H1 (cell line): Measurements from ENCODE around the gene BICRAL. TPM values are rescaled to one million over a fixed set of nuclear protein-coding genes. Genes with fewer than 3 reads are reported as not detected.
A peak's percentile ranks its signal among the peaks of the same experiment; 100 is the strongest.

Source experiments
- CTCF ChIA-PET: fragments of 300-600 bp; sonication (Branson Sonifier 250); formaldehyde crosslinking; loops from one replicate; lab custom pipeline; 2021; ENCODE audit not compliant: partially characterized antibody; lab: Charles Lee
- POLR2A ChIA-PET: fragments of 300-600 bp; sonication (Branson Sonifier 250); formaldehyde crosslinking; loops from one replicate; lab custom pipeline; 2021; ENCODE audit warnings: inconsistent platforms; ENCODE audit not compliant: partially characterized antibody; lab: Charles Lee
- DNase-seq, 2 experiments: peaks; one replicate each; pipeline versions ENCODE4 v3.0.0 to v3.0.0-alpha.2; 2010 to 2022; ENCODE audit warnings: low spot score in 2 of 2, low read depth in 1 of 2, mixed read lengths in 1 of 2
- FAIRE-seq: peaks from 2 replicates; lab custom pipeline; 2011; peaks lifted over from hg19 to GRCh38; lab: Jason Lieb, UNC
- H2AFZ ChIP-seq: 2 replicates; pipeline ENCODE4 v1.8.1; 2012; ENCODE audit warnings: low read length, inconsistent platforms
- H2AK5ac ChIP-seq: 2 replicates; pipeline ENCODE4 v1.6.1; 2013; ENCODE audit warnings: low read depth, low read length
- H2BK120ac ChIP-seq: replicated peaks from 2 replicates; pipeline ENCODE3; 2013; ENCODE audit warnings: low read depth, low read length, inconsistent platforms
- H2BK12ac ChIP-seq: 2 replicates; pipeline ENCODE4 v1.6.1; 2013; ENCODE audit warnings: low read depth, low read length
- H2BK15ac ChIP-seq: 2 replicates; pipeline ENCODE4 v1.6.1; 2013; ENCODE audit warnings: low read length
- H2BK20ac ChIP-seq: 2 replicates; pipeline ENCODE4 v1.6.1; 2013; ENCODE audit warnings: low read length
- H2BK5ac ChIP-seq: 2 replicates; pipeline ENCODE4 v1.6.1; 2013; ENCODE audit warnings: low read depth, low read length
- H3K14ac ChIP-seq: 2 replicates; pipeline ENCODE4 v1.6.1; 2013; ENCODE audit warnings: inconsistent platforms; ENCODE audit not compliant: insufficient read length
- H3K18ac ChIP-seq: 2 replicates; pipeline ENCODE4 v1.6.1; 2013; ENCODE audit warnings: low read length; ENCODE audit errors: extremely low read depth
- H3K23ac ChIP-seq: 2 replicates; pipeline ENCODE4 v1.6.1; 2013; ENCODE audit warnings: inconsistent platforms; ENCODE audit not compliant: insufficient read length
- H3K23me2 ChIP-seq: 2 replicates; pipeline ENCODE4 v1.6.1; 2013; ENCODE audit warnings: low read depth, low read length
- H3K27ac ChIP-seq: 2 replicates; pipeline ENCODE4 v1.6.1; 2011; ENCODE audit warnings: low read depth, low read length, inconsistent platforms
- H3K27me3 ChIP-seq, 4 experiments: replicated peaks in 1 of 4; 1 replicate in 1 of 4; 2 replicates in 3 of 4; pipeline versions ENCODE4 v1.6.1 to v1.8.1; 2011 to 2013; ENCODE audit warnings: low read length in 3 of 4, mild to moderate bottlenecking in 3 of 4, inconsistent platforms in 2 of 4, mixed read lengths in 2 of 4, moderate library complexity in 1 of 4; ENCODE audit not compliant: control insufficient read depth in 3 of 4, insufficient read depth in 3 of 4; ENCODE audit errors: extremely low read depth in 1 of 4
- H3K36me3 ChIP-seq, 4 experiments: 2 replicates each; pipeline versions ENCODE4 v1.6.1 to v1.8.1; 2011 to 2013; ENCODE audit warnings: mild to moderate bottlenecking in 4 of 4, low read length in 3 of 4, moderate library complexity in 2 of 4, control low read depth in 1 of 4, inconsistent platforms in 1 of 4; ENCODE audit not compliant: insufficient read depth in 4 of 4, control insufficient read depth in 2 of 4
- H3K4ac ChIP-seq: replicated peaks from 2 replicates; pipeline ENCODE3; 2013; ENCODE audit warnings: low read length, low read depth, mixed read lengths, inconsistent platforms; ENCODE audit not compliant: insufficient read length
- H3K4me1 ChIP-seq, 4 experiments: replicated peaks in 1 of 4; 1 replicate in 1 of 4; 2 replicates in 3 of 4; pipeline versions ENCODE4 v1.6.1 to v1.8.1; 2011 to 2013; ENCODE audit warnings: low read length in 3 of 4, inconsistent platforms in 2 of 4, mixed read lengths in 1 of 4; ENCODE audit not compliant: insufficient read depth in 4 of 4, control insufficient read depth in 3 of 4
- H3K4me2 ChIP-seq, 2 experiments: 2 replicates each; pipeline versions ENCODE4 v1.6.1 to v1.8.1; 2011 to 2013; ENCODE audit warnings: low read depth in 2 of 2, low read length in 2 of 2, control low read depth in 1 of 2, inconsistent platforms in 1 of 2, mild to moderate bottlenecking in 1 of 2; ENCODE audit not compliant: insufficient read depth in 1 of 2
- H3K4me3 ChIP-seq, 4 experiments: fragments of 200-600, 300-600 bp in 1 of 4; sonication (generic), shearing (Covaris generic), sonication (Bioruptor Twin) in 1 of 4; 2 replicates each; pipeline versions ENCODE4 v1.5.1 to v1.8.1; 2011 to 2016; ENCODE audit warnings: low read length in 4 of 4, low read depth in 3 of 4, control low read depth in 2 of 4, inconsistent platforms in 2 of 4, mild to moderate bottlenecking in 2 of 4, mixed read lengths in 1 of 4, moderate library complexity in 1 of 4; ENCODE audit not compliant: insufficient read depth in 2 of 4; ENCODE audit errors: extremely low read depth in 1 of 4
- H3K56ac ChIP-seq: replicated peaks from 2 replicates; pipeline ENCODE3; 2013; ENCODE audit warnings: low read depth, mild to moderate bottlenecking, mixed read lengths, low read length, inconsistent platforms; ENCODE audit not compliant: insufficient read length
- H3K79me1 ChIP-seq: 2 replicates; pipeline ENCODE4 v1.6.1; 2013; ENCODE audit warnings: low read depth, low read length, control low read depth
- H3K79me2 ChIP-seq, 2 experiments: 2 replicates each; pipeline versions ENCODE4 v1.6.1 to v1.8.1; 2012 to 2013; ENCODE audit warnings: low read length in 2 of 2, mild to moderate bottlenecking in 2 of 2, inconsistent platforms in 1 of 2; ENCODE audit not compliant: insufficient read depth in 2 of 2, control insufficient read depth in 1 of 2
- H3K9ac ChIP-seq, 4 experiments: replicated peaks in 1 of 4; 1 replicate in 1 of 4; 2 replicates in 3 of 4; pipeline versions ENCODE4 v1.6.1 to v1.8.1; 2011 to 2013; ENCODE audit warnings: low read depth in 3 of 4, low read length in 3 of 4, control low read depth in 2 of 4, mild to moderate bottlenecking in 2 of 4, moderate library complexity in 2 of 4, inconsistent platforms in 1 of 4; ENCODE audit errors: extremely low read depth in 1 of 4
- H3K9me3 ChIP-seq, 2 experiments: 2 replicates each; pipeline versions ENCODE4 v1.6.1 to v1.8.1; 2012 to 2013; ENCODE audit warnings: mild to moderate bottlenecking in 2 of 2, moderate library complexity in 2 of 2, control low read depth in 1 of 2, inconsistent platforms in 1 of 2, low read depth in 1 of 2, low read length in 1 of 2, mixed read lengths in 1 of 2; ENCODE audit not compliant: insufficient read depth in 2 of 2
- H4K20me1 ChIP-seq, 2 experiments: replicated peaks in 1 of 2; 2 replicates each; pipeline versions ENCODE3 to v1.8.1; 2011 to 2013; ENCODE audit warnings: inconsistent platforms in 2 of 2, low read length in 2 of 2, mild to moderate bottlenecking in 1 of 2; ENCODE audit not compliant: insufficient read depth in 2 of 2, control insufficient read depth in 1 of 2
- H4K5ac ChIP-seq: 2 replicates; pipeline ENCODE4 v1.6.1; 2013; ENCODE audit warnings: low read length, low read depth, mixed read lengths, inconsistent platforms; ENCODE audit not compliant: insufficient read length
- H4K8ac ChIP-seq: 2 replicates; pipeline ENCODE4 v1.8.0; 2013; ENCODE audit warnings: mild to moderate bottlenecking, moderate library complexity, low read length, inconsistent platforms; ENCODE audit not compliant: insufficient read depth; ENCODE audit errors: extremely low read depth
- H4K91ac ChIP-seq: replicated peaks from 2 replicates; pipeline ENCODE3; 2013; ENCODE audit warnings: low read length, mixed read lengths, inconsistent platforms; ENCODE audit not compliant: insufficient read length
- CHD2 ChIP-seq: IDR thresholded peaks from 2 replicates; pipeline ENCODE4 v1.6.1; 2012; ENCODE audit warnings: low read length, improper control_type of control experiment
- EGR1 ChIP-seq: IDR thresholded peaks from 2 replicates; pipeline ENCODE4 v1.6.1; 2011; ENCODE audit warnings: low read depth, low read length, borderline replicate concordance
- GTF2F1 ChIP-seq: IDR thresholded peaks from 2 replicates; pipeline ENCODE4 v1.6.1; 2012; ENCODE audit warnings: low read depth, low read length, improper control_type of control experiment, borderline replicate concordance
- KDM1A ChIP-seq: fragments of 200-600, 300-600 bp; sonication (generic); IDR thresholded peaks from 2 replicates; pipeline ENCODE4 v1.7.1; 2016; ENCODE audit warnings: mild to moderate bottlenecking, low read length, borderline replicate concordance
- MAFK ChIP-seq: IDR thresholded peaks from 2 replicates; pipeline ENCODE4 v1.6.1; 2012; ENCODE audit warnings: low read depth, mild to moderate bottlenecking, improper control_type of control experiment, low read length
- NANOG ChIP-seq: IDR thresholded peaks from 2 replicates; pipeline ENCODE4 v1.6.1; 2011; ENCODE audit warnings: low read length, low read depth, mild to moderate bottlenecking, inconsistent platforms; ENCODE audit not compliant: insufficient read depth, poor library complexity, severe bottlenecking
- RNF2 ChIP-seq: fragments of 200-900, 300-1000 bp; sonication (generic); IDR thresholded peaks from 2 replicates; pipeline ENCODE4 v1.7.1; 2016; ENCODE audit warnings: borderline replicate concordance, low read depth, mild to moderate bottlenecking, antibody characterized with exemption, low read length; ENCODE audit not compliant: poor library complexity, severe bottlenecking; ENCODE audit errors: missing control alignments
- SP4 ChIP-seq: IDR thresholded peaks from 2 replicates; pipeline ENCODE4 v1.6.1; 2012; ENCODE audit warnings: low read length, inconsistent platforms
- TBP ChIP-seq: IDR thresholded peaks from 2 replicates; pipeline ENCODE4 v1.6.1; 2011; ENCODE audit warnings: low read depth, low read length, improper control_type of control experiment
- USF2 ChIP-seq: IDR thresholded peaks from 2 replicates; pipeline ENCODE4 v1.6.1; 2011; ENCODE audit warnings: low read length, improper control_type of control experiment
- ZNF274 ChIP-seq: IDR thresholded peaks from 2 replicates; pipeline ENCODE4 v1.7.0; 2012; ENCODE audit warnings: low read length, borderline replicate concordance; ENCODE audit errors: extremely low read depth
- WGBS, 2 experiments: shearing (Covaris generic) in 1 of 2; methylation state at CpG; one replicate each; pipeline versions ENCODE4 v1.1.6 to v1.1.7; 2013 to 2015; ENCODE audit warnings: low lambda C conversion rate in 2 of 2, mixed read lengths in 2 of 2, inconsistent platforms in 1 of 2, low coverage in 1 of 2, missing lambda C conversion rate in 1 of 2; ENCODE audit not compliant: insufficient replicate concordance in 2 of 2, insufficient coverage in 1 of 2, insufficient read length in 1 of 2; ENCODE audit errors: extremely low coverage in 1 of 2, missing lambda C conversion rate in 1 of 2; 5-methylcytosine and 5-hydroxymethylcytosine counted together
- polyA plus RNA-seq, 7 experiments: library from polyadenylated mRNA; depleted of rRNA in 3 of 7; stranded (reverse) in 5 of 7; unstranded in 2 of 7; fragments of >200 nt in 5 of 7; fragments of 200-250 nt in 2 of 7; gene quantifications; 1 replicate in 5 of 7; 2 replicates in 1 of 7; 4 replicates in 1 of 7; pipeline versions ENCODE4 v1.2.1 to v1.2.3, GENCODE V29; 2011 to 2013; ENCODE audit warnings: missing spikeins in 2 of 7, mixed read lengths in 2 of 7
- total RNA-seq: library from RNA; stranded (reverse); fragmentation: NEBNext Ultra II Directional; extraction: Animal tissue kit (Norgen Biotek cat#: 25700); gene quantifications from 2 replicates; pipeline ENCODE4 v1.2.1, GENCODE V29; 2021

BICRAL gene
- total and polyA plus RNA-seq, 2 of the 8 experiments (the other 6 are each of a cell fraction or from before 2014, with no cell fraction given) = 9.4 to 12.2 TPM

GRCh38 chr6:42818878-42819277 is 37.0 kb downstream of the BICRAL start:
- Histone ChIP-seq H2AK5ac (no peak overlapping the region), H4K5ac (no peak overlapping the region), H4K91ac (no peak overlapping the region), H3K4me2 (peak overlapping the region; percentile 22 to 44; a peak in 2 of 4 replicates), H2BK20ac (no peak overlapping the region), H2BK12ac (no peak overlapping the region), H3K36me3 (peaks cover 0 to 8% (median 2%) of the 10 kb centered on the region in 4 experiments; a peak in 4 of 8 replicates), H3K4ac (no peak overlapping the region), H3K4me1 (peaks cover 4 to 22% (median 14%) of the 10 kb centered on the region in 4 experiments; a peak in 5 of 7 replicates), H3K56ac (no peak overlapping the region), H3K27me3 (no peaks in the 10 kb centered on the region), H3K18ac (no peak overlapping the region), H3K14ac (no peak overlapping the region), H3K9me3 (no peaks in the 10 kb centered on the region), H4K20me1 (no peaks in the 10 kb centered on the region), H2BK120ac (no peak overlapping the region), H3K79me1 (0 out of 2 replicates have a peak, but pooled peaks cover 2% of the 10 kb centered on the region), H2BK15ac (no peak overlapping the region), H4K8ac (no peak overlapping the region), H3K23me2 (no peaks in the 10 kb centered on the region), H2BK5ac (no peak overlapping the region), H3K9ac (no peak overlapping the region), H3K4me3 (no peak overlapping the region), H3K23ac (no peak overlapping the region), H3K79me2 (no peaks in the 10 kb centered on the region), H2AFZ (no peak overlapping the region), H3K27ac (no peak overlapping the region)
- ChIA-PET CTCF (interaction anchor here (0.7 to 4.2 kb wide), 7 partner anchors 10 to 64 kb away, joined by 3 to 22 read pairs (median 5); no protein-coding TSS in a partner anchor), POLR2A (interaction anchor here (0.8 to 1.8 kb wide), 3 partner anchors 33 to 73 kb away, joined by 3 to 5 read pairs (median 3); partner anchors contain the start of genes BICRAL and TBCC)
- no peak for DNase-seq
- FAIRE-seq = no peak
- TF ChIP-seq MAFK (no peak), ZNF274 (no peak), CHD2 (no peak), SP4 (no peak), EGR1 (no peak), GTF2F1 (no peak), USF2 (no peak), RNF2 (no peak), KDM1A (no peak), NANOG (no peak), TBP (no peak)
- whole genome bisulfite sequencing, 2 experiments = 59% methylated on average over 3 of the region's 3 CpGs; no CpG with 5 or more reads in 1 of the 2 experiments
